SK-MEL-5 (cell line): ENCODE data around the gene GABRG3. TPM values are rescaled to one million over a fixed set of nuclear protein-coding genes. Genes with fewer than 3 reads are reported as not detected.

Source experiments
- DNase-seq: peaks from one replicate; pipeline ENCODE4 v3.0.0-alpha.2; 2016; ENCODE audit warnings: low read depth, low spot score
- in situ Hi-C: cut with HindIII; loops from 2 replicates; pipeline ENCODE4 v1.10.0; 2016; ENCODE audit warnings: low sequenced_read_pairs, high pct_unique_total_duplicates, low pct_unique_long_range_greater_than_20kb
- polyA plus RNA-seq, 2 experiments: library from polyadenylated mRNA; depleted of rRNA; stranded (reverse); fragments of >200 nt; gene quantifications; 2 replicates each; pipeline ENCODE4 v1.2.3, GENCODE V29; 2015
- total RNA-seq: library from RNA; depleted of rRNA; stranded (reverse); fragments of >200 nt; shearing (Covaris generic); gene quantifications from 2 replicates; pipeline ENCODE4 v1.2.3, GENCODE V29; 2014; rRNA removed

The GABRG3 gene
- total RNA-seq: 3.1 and 6.3 TPM in 2 replicates
- 5.6 and 9.2 TPM in 2 replicates for polyA plus RNA-seq (2015; cell fraction: cytosol; rRNA removed)
- 14.0 TPM in 1 of 2 replicates, not detected in the other for polyA plus RNA-seq (2015; cell fraction: nucleus; rRNA removed)

DNA sequence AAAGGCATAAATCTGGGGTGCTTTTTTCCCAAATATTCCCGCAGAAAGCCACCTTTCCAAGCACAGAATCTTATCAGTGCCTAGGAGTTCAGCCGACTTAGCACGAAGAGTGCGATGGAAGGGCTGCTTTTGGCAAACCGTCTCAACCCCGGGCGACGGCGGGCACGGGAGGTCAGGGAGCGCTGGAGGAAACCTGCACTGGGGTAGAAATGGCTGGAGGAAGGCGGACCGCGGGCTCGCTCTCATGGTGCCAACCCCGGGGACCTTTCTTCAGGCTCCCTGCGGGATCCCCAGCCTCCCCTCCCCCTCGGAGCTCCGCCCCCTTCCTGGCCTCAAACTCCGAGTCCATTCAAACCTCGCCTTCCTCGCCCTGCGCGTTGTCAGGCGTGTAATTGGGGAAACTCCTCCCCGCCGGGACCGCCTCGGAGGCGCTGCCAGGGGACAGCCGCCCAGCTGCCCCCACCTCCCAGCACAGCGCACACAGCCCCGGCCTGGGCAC, at the start of gene GABRG3:
Gene GABRG3 (plus strand): TSS at position 470 of the 499 bp plus-strand sequence.
- in situ Hi-C loops: no loop called here
- DNase-seq: peak; percentile 72

DNA sequence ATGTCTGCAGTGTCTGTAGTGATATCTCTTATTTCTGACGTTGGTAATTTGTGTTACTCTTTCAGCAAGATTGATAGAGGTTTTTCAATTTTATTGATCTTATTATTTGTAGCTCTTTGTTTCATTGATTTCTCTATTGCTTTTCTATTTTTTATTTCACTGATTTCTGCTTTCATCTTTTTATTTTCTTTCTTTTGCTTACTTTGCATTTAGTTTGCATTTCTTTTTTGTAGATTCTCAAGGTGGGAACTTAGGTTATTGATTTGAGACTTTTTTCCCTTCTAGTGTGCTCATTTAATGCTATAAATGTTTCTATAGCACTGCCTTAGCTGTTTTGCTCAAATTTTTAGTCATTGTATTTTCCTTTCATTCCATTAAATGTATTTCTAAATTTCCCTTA, 49.5 kb upstream of the GABRG3 start:
- in situ Hi-C loops: no loop called here
- no peak for DNase-seq

DNA sequence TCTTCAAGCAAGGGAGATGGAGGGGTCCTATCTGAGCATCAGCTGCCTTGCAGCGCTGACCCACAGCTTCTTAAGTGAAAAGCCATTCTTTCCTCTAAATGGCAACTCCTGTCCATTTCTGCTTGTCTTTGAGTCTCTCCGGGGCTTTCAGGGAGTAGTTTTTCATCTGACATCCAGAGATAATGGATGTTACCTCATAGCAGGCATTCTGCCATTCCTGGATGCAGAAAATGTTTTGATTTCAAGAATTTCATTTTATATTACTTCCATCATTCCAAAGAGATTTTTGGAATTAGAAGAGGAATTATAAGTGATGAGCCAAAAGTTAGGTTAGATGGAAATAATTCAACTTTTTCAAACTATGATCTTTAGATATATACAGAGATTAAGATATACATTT, 44.9 kb upstream of the GABRG3 start:
- in situ Hi-C loops: no loop called here
- no peak for DNase-seq

DNA sequence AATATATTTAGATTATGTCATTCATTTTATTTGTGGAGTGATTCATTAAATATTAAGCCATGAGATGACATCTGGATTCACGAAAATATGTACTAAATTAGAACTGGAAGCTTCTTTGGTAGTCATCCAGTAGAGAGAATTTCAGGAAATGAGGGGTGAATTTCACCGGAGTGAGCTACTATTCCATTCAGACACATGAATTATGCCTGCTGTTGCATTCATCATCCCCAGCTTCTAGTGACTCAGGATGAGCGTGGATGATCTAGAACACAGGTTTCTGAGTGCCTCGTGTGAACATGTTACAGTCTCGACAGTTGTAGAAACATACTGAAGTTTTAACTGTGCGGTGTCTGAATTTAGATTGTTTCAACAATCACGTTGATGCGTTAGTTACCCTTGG, 42.9 kb upstream of the GABRG3 start:
- in situ Hi-C loops: no loop called here
- no peak for DNase-seq

DNA sequence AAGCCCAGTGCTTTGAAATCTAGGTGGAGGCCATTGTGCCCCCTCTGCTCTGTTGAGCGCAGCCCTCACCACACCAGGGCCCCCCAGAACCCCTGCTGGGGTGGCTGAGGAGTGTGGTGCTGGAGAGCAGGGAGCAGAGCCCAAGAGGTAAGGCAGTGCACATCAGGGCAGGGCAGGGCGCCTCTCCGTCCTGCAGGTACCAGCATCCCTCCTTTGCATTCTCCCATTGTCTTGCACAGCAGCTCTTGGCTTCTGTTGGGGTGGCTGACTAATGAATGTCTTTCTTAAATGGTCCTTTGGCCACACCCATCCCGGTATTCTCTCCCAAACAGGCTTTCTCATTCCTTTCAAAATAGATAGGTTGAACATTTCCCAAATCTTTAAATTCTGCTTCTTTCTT, 41.4 kb upstream of the GABRG3 start:
- in situ Hi-C loops: no loop called here
- no peak for DNase-seq

DNA sequence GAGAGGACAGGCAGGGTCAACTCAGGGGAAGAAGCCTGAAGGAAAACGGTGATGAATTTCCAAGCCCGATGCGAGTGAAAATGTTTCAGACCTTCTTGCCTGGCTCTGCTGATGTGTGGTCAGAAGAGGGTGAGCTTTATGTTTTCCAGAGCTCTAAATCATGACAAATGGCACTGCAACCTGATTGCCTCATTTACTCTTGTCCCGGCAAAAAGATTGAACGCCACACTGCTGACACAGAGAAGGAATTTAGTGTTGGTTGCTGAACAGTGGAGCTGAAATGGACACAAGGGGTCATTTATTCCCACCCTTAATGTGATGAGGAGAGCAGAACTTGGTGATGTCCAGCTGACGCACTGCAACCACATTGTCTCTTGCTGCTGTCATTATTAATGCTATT, 36.1 kb upstream of the GABRG3 start:
- in situ Hi-C loops: no loop called here
- no peak for DNase-seq

DNA sequence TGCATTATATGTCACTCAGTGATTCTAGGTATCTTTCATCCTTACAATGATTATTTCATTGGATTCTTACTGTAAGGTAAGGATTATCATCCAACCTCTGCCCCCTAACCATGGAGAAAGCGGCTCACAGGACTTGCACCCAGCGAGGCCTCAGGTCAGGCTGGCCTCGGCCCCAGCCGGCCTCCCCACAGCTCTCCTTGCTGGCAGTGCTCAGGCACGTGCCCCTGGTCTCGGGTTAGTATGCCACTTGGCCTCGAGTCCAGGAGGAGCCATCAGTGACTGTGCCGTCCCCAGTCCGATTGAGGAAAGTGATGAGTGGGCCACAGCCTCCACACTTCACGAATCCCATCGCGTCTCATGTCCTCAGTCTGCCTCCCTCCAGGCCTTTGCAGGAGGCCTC, 35.7 kb upstream of the GABRG3 start:
- in situ Hi-C loops: no loop called here
- no peak for DNase-seq

DNA sequence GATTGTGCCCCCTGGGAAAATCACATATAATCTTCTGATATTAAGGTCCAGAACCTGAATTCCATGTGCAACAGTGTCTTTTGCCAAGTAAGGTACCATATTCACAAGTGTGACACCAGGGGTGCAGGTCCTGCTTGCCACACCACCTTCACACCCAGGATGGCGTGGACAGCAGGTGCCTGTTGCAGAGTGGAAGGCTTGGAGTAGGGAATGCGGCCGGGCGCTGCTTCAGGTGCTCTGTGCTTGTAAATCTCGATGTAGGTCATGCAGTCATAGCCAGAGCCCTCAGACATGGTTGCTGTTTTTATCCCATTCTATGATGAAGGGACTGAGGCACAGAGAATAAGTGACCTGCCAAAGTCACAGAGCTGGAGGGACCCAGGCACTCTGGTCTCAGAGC, 34.5 kb upstream of the GABRG3 start:
- in situ Hi-C loops: no loop called here
- no peak for DNase-seq

DNA sequence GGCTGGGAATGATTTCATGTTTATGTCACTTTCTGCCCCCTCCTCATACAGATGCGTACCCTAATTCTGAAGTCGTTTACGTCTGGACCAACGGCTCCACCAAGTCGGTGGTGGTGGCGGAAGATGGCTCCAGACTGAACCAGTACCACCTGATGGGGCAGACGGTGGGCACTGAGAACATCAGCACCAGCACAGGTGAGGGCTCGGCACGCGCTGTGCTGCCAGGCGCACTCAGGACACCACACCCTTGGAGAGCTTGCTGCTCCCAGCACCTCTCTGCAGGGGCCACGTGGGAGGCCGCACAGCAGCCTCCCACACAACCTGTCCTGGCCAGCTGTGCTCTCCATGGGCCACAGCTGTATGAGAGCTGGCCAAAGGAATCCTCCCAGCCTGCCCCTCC, 33.8 kb upstream of the GABRG3 start:
- in situ Hi-C loops: no loop called here
- no peak for DNase-seq

DNA sequence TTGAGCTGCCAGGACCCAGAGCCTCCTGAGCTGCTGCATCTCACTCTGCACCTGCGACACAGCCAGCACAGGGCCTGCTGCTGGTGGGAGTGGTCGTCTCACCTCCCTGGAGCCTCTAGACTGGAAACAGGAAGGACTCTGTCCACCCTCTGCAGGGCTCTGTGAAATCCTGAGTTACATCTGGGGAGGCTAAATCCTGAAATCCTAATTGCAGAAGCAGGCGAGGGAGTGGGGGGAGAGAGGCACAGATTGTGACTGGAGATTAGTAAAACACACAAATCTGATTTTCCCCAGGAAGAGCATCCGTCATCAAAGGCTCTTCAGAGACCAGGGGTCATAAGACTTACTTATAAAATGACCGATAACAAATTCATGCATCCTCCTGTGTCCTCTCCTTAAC, 31.6 kb upstream of the GABRG3 start:
- in situ Hi-C loops: no loop called here
- DNase-seq: no peak

DNA sequence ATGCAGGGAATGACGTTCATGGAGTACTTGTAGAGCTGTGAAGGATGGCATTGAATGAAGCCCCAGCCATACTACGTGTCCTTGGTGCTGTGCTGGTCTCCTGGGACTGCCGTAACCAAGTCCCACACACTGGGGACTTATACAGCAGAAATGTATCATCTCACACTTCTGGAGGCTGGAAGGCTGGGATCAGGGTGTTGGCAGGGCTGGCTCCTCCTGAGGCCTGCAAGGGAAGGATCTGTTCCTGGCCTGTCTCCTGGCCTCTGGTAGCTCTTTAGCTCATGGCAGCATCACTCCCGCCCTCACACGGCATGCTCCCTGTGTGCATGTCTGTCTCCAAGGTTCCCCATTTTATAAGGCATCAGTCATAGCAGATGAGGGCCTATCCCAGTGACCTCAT, 29.5 kb upstream of the GABRG3 start:
- DNase-seq: no peak
- in situ Hi-C loops: no loop called here

DNA sequence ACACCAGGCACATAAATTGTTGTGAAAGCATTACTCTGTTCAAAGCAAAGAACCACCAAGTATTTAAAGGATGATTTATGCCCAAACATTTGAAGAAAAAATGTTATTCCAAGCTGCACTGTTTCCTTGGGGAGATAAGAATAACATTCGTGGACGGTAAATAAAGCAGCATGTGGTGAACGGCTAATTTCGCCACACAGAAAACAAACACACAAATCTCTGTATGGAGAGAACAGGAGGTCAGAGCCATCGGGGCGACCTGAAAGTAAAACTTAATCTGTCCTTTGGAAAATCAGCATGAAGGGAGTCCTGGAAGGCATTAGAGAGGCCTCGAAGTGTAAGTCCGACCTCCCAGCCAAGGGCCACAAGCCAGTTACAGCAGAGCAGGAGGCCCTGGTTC, 27.1 kb upstream of the GABRG3 start:
- in situ Hi-C loops: no loop called here
- DNase-seq: no peak

DNA sequence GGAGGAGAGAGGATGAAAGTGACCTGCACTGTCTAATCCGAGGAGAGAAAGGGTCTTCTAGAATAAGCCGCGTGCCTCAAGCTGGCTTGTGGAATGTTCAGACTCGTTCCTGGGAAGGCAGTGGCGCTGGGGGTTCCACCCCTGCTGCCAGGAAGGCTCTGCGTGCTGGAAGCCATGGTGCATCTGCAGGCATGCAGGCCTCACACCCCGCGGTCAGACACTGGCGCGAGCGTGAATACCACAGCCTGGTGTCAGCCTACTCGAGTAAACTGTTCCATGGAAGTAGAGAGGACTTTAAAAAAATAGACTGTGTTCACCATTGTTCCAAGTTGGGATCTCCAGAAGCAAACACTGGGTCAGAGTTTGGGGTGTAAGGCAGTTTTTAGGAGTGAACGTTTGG, 25.9 kb upstream of the GABRG3 start:
- in situ Hi-C loops: no loop called here
- no peak for DNase-seq

DNA sequence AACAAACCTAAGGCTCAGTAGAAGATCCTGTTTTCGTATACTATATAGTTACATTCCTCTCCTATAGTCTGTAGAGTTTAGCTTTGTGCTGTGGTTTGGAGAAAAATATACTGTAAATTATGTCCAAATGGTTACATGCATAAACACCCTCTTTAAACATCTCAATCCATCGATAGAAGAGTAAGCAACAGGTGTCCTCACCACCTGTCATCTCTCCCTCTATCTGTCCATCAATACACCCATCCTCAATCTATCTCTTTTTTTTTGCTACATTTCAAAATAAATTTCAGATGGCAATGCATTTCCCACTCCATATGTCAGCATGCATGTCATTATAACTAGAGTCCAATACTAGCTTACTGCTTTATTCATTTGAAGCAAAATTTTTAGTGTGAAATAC, 21.0 kb upstream of the GABRG3 start:
- in situ Hi-C loops: no loop called here
- no peak for DNase-seq

DNA sequence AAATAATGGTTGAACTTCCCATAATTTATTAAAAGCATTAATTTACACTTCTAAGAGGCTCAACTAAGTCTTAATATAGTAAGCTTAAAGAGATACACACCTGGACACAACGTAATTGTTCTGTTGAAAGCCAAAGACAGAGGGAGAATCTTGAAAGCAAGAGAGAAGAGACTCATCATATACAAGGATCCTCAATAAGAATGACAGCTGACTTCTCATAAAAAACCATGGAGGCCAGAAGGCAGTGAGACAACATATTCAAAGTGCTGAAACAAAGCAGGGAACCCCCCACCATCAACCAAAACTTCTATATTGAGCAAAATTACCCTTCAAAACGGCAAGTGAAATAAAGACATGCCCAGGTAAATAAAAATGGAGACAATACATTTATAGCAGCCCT, 16.6 kb upstream of the GABRG3 start:
- DNase-seq: no peak
- in situ Hi-C loops: no loop called here

DNA sequence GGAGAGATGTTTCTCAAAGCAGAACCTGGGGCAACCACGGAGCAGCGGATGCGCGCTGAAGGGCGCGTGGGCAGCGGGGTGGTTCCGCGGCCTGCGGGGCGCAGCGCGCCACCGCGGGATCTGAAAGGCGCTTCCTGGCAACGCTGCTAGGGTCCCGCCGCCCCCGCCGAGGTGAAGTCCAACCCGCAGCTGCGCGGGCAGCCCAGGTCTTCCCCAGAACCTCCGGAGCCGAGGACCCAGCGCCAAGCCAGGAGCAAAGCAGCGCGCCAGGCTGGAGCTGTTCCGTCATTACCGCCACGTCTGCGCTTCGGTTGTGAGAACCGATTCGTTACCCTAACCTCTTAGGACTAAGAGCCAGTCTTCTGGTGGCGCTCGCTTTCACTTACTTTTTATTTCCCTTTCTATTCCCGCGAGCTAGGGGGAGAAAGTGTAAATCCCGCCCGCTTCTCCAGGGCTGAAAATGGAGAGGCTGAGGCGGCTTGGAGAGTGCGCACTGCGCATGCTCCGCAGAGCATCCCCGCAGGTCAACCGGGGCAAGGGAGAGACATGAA, 3.2 kb upstream of the GABRG3 start:
- in situ Hi-C loops: no loop called here
- DNase-seq: peak; percentile 15

DNA sequence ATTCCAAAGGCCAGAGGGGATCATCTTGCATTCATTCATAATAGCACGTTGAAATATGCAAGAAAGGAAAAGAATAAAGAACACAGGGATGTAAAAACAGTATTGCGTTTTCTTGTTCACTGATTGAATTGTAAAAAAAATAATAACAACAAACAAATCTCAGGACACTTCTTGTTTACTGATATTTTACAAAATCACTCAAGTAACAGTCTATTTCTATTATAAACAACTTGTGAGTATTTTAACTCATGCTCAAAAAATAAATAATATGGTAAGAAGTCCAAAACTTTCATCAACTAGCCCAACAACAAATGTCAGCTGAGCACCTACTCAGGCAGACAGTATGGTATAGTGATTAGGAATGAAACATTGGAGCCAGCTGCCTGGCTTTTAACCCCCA, 2.2 kb upstream of the GABRG3 start:
- in situ Hi-C loops: no loop called here

DNA sequence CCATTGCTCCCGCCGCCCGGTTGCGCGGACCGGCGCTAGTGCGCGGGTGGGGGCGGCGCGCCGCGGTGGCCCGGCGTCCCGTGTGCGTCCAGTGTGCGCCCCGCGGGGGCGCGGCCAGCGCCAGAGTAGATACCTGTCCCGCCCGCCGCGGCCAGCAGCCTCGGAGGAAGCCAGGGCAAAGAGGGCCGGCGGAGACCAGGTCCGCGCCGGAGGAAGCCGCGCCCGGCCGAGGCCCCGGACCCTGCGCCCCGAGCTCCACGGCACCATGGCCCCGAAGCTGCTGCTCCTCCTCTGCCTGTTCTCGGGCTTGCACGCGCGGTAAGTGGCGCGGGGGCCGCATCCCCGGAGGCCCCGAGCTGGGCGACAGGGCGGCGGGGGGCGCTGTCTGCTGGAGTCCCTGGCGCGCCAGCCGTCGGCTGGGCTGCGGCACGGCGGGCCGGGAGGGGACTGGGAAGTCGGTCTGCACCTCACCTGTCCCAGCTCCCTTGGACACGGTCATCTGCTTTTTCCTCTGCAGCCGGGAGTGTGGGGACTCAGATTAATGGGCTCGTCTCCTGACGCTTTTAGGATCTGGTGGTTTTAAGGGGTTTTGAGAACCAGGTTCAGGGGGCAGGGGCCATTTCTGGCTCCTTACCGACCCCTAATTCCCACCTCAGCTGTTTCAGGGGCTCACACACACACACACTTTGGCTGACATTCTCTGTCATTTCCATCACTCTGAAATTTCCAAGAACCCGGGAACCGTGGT, 464 bp downstream of the GABRG3 start:
- DNase-seq: no peak
- in situ Hi-C loops: no loop called here

More for the DNA sequence above, 2.2 kb upstream of the GABRG3 start:
- no peak for DNase-seq

DNA sequence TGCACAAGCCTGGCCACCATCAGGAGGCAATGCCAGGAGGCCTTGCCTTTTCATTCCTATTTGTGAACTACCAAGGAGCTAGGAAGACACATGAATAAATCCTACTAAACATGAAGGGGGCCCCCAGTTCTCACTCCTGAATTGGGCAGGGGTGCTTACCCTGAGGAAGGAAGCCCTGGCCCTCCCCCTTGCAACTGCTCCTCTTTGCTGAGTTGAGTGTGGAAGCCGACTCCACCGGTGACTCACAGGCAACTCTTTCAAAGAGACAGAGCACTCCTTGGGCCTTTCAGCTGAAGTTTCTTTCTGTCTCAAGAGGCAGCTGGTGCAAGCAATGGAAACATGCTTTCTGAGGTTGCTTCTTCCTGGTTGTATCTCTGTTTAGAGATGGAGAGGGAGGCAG, 1.7 kb downstream of the GABRG3 start:
- in situ Hi-C loops: no loop called here
- DNase-seq: peak; percentile 32
